NCI-H128 (cell line): Measurements from ENCODE around the gene TMEM134.
A peak's percentile ranks its signal among the peaks of the same experiment; 100 is the strongest.
"Not testable (repeated sequence)": the region's sequence is repeated elsewhere in the genome, so short reads cannot be mapped to it uniquely, and the experiment has no call there.

Experiments
- DNase-seq: peaks from one replicate; lab custom pipeline; 2025; ENCODE audit not compliant: unreplicated experiment; lab: John Stamatoyannopoulos, UW

The TMEM134 gene, protein sequence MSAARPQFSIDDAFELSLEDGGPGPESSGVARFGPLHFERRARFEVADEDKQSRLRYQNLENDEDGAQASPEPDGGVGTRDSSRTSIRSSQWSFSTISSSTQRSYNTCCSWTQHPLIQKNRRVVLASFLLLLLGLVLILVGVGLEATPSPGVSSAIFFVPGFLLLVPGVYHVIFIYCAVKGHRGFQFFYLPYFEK

DNA sequence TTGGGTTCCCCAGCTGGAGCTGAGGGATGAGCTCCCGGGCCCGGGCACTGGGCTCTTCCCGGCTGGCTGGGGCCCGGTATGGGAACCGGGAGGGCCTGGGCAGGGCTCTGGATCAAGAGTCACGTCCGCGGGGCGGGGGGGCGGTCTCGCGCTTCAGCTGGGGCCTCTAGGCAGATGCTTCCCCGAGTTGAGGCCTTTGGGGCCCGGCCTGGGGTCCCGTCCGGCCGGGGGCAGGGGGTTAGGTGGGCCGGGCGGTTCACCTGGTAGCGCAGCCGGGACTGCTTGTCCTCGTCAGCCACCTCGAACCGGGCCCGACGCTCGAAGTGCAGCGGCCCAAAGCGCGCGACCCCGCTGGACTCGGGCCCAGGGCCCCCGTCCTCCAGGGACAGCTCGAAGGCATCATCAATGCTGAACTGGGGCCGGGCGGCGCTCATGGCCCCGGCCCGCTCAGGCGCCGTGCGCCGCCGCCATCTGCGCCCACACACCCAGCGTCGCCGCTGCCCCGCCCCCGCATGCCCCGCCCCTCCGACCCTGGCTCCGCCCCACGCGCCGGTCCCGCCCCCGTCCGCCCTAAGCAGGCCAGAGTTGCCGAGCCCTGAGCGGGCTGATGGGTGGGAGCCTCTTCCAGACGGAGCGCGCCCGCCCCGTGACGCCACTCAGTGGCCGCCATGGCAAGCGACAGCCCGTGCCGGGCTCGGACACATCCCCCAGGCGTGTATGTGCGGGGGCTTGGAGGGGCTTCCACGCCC is at the start of gene TMEM134:
TSS of gene TMEM134 (minus strand) at position 493 of the 749 bp plus-strand sequence. CDS start at position 434, 59 bp downstream.
- DNase-seq = peak; percentile 69

DNA sequence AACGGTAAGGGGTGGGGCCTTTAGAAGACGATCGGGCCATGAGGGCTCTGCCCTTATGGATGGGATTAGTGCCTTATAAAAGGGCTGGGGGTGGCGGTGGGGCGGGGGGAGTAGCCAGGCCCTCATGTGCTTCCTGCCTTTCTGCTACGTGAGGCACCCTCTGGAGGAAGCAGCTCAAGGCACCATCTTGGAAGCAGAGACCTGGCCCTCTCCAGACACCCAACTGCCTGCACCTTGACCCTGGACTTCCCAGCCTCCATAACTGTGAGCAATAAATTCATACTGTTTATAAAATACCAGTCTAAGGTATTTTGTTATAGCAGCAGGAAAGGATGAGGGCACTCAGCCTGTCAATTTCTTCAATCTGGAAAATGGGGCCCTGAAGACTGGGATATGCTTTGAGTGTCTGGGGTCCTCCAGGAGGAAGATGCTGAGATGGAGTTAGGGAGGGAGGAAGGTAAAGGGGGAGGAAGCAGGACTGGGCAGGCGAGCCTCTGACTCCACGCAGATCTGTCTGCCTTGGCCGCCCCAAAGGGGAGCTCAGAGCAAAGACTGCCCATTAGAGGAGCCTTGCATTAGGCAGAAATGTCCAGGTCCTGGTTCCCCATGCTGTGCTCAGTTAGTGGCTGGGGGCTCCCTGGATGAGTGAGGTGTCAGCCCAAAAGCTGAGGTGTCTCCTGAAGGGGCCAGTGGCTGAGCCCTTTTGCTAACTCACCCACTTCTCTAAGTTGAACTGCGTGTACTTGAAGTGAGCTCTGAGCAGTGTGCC is 48.9 kb upstream of the TMEM134 start:
- no peak for DNase-seq

DNA sequence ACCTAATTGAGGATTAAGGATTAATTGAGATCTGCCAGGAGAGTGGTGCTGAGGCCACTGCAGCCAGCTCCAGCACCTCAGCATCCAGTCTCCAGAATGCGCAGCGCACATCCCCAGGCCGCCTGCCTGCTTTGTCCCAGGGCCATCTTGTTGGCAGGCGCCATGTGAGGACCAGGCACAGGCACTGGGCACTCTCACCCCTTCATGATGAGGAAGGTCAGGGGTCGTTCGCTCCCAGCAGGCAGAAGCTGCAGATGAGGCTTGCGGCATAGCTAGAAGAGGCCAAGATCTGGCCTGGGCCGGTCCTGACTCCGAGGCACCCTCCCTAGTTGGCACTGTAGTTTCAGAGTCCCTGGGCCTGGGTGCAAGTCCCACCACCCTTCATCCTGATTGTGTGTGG is 47.8 kb upstream of the TMEM134 start:
- no peak for DNase-seq

GRCh38 chr11:67514116-67514515 is 45.1 kb upstream of the TMEM134 start:
- no peak for DNase-seq

DNA sequence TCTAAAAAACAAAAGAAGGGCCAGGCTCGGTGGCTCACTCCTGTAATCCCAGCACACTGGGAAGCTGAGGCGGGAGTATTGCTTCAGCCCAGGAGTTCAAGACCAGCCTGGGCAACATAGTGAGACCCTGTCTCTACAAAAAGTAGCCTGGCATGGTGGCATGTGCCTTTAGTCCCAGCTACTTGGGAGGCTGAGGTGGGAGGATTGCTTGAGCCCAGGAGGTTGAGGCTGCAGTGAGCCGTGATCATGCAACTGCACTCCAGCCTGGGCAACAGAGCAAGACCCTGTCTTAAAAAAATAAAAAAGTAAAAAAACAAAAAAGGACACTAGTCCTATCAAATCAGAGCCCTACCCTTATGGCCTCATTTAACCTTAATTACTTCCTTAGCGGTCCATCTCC is 42.5 kb upstream of the TMEM134 start:
- not testable (repeated sequence) for DNase-seq

DNA sequence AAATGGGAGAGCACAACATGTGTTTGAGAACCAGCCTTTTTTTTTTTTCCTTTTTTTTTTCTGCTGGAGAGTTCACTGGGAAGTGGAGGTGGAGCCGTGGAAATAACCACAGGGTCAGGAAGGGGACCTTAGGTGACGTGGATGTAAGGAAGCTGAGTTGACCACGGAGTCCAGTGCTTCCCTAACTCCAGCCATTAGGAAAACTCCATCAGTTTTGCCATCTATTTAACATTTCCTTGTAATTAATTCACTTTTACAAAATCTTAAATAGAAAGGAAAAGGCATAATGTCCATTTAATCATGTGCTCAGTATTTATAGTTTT is 40.9 kb upstream of the TMEM134 start:
- no peak for DNase-seq

DNA sequence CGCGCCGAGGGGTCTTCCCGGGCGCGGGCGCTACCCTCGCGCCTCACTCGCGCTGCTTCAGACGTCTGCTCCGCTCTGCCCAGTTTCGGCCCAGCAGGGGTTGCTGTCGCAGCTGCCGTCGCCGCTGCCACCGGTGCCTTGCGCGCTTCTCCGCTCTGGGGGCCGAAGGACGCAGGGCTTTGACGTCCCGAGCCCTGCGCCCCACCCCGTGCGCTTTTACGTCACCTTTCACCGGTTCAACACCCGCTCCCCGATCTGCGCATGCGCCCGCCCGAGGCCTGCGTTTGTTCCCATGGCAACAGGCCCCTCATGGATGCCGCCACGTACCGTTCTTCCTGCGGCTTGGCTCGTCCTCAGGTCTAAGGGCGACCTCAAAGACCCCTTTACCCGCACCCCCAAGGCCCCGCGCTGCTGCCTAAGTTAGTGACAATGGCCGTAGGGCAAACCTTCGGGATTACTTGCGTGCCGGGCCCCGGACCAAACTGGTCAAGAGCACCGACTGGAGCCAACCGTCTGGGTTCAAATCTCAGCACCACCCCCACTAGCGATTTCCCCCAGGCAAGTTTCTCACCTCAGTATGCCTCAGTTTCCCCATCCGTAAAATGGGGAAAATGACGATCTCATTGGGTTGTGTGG is 39.6 kb upstream of the TMEM134 start:
- DNase-seq = peak; percentile 94

- peak; percentile 99 for DNase-seq
These were observed 38.9 kb upstream of the TMEM134 start, which contains the start of gene CDK2AP2 for GRCh38 chr11:67507864-67508485. Gene CDK2AP2, minus strand, starts transcription at chr11:67508162. Its CDS starts 80 bp downstream, at chr11:67508082.

DNA sequence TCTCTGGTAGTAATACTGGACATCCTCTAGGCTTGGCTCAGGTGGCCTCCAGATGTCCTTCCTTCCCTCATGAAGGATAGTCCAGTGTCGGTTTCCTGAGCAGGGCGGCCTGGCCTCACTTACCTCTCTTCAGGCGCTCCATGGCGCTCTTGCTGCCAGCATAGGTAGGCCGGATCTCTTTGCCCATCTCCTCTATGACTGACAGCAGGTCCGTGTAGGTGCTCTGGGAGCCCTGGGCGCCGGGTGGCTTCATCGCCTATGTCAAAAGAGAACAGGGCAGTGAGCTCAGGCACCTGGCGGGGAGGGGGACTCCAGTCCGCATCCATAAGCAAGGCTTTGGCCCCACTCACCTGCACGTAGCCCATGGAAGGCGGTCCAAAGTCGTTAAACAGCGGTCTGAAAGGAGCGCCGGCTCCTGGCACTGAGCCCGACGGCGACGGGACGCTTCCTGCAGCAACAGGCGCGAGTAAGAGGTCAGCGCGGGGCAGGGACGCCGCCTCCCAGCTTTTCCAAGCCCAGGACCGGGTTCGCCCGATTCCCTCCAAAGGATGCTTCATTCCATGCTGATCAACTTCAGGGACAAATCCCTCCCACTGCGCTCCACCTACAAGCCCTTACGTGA is 38.3 kb upstream of the TMEM134 start:
- peak; percentile 23 for DNase-seq

DNA sequence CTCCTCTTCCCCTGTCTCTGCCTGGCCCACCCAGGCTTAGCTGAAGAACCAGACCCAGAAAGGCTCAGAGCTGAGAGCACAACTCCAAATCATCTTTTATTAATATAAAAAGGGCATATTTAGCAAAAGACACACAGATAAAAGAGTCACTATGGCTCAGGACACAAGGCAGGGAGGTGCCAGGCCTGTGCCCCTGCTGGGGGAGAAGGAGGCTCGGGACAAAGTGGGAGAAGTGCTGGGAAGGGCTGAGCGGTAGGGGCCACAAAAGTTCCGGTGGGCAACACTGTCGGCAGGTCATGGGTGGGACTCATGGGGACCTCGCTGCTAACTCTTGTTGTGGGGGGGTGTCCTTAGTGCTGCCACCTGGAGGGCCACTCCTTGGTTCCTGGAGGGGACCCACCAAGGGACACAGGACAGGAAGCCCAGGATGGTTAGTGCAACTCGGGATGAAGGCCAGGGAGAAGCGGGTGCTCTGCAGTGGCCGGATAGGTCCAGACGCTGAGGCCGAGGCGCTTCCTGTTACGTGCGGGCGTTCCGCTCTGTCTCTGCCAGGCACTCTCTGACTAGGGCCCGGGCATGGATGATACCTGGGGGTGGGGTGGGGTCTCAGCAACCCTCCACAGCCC is 37.5 kb upstream of the TMEM134 start:
- DNase-seq = no peak

GRCh38 chr11:67505605-67506396 is 36.8 kb upstream of the TMEM134 start:
- DNase-seq = peak; percentile 75

DNA sequence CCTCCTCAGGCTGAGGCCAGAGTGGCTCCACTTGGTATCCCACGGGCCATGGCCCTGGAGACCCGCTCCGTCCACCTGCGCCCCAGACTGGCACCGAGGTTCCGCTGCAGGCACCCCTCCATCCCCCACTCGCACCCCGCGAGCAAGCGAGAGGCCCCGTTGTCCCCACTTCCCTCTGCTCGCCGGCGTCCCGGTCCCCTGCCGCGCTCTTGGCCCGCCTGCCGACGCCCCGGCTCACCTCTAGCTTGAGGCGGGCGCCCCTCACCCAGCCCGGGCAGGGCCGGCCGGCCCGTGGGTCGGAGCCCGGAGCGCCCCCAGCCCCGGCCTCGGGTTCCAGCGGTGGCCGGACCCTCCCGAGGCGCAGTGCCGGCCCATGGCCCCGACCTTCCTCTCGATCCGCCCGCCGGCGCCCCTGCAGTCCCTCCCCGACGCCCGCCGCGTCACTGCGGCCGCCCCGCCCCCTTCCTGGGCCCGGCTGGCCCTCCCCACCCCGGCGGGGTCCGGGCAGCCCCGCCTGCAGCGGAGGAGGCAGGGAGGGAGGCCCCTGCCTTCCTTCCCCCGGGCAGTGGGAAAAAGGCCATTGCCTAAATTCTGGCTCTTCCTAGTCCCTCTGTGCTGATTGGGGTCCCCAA is 36.0 kb upstream of the TMEM134 start, which contains the start of gene PITPNM1:
TSS of gene PITPNM1 (minus strand) at position 414 of the 632 bp plus-strand sequence. CDS start 1,183 bp downstream, outside the sequence.
- DNase-seq = peak; percentile 9

GRCh38 chr11:67504005-67504949 is 35.2 kb upstream of the TMEM134 start:
- no peak for DNase-seq

- DNase-seq = no peak
These were observed 34.3 kb upstream of the TMEM134 start for GRCh38 chr11:67503119-67504004.

- DNase-seq = no peak
These were observed 33.4 kb upstream of the TMEM134 start for GRCh38 chr11:67502328-67502979.

GRCh38 chr11:67501854-67502253 is 32.8 kb upstream of the TMEM134 start:
- no peak for DNase-seq
